SK-N-MC (cell line): ENCODE data around the gene DMXL2.
A peak's percentile ranks its signal among the peaks of the same experiment; 100 is the strongest.
"Not testable (repeated sequence)": the region's sequence is repeated elsewhere in the genome, so short reads cannot be mapped to it uniquely, and the experiment has no call there.

Experiments used
- DNase-seq: peaks from one replicate; pipeline ENCODE4 v3.0.0-alpha.2; 2011; ENCODE audit warnings: low read depth, low spot score
- H3K27ac ChIP-seq: fragments of 200-600 bp; sonication (generic); 2 replicates; pipeline ENCODE4 v1.5.1; 2016; ENCODE audit warnings: mixed run types
- H3K36me3 ChIP-seq: fragments of 200-600 bp; sonication (generic); 2 replicates; pipeline ENCODE4 v1.6.1; 2017; ENCODE audit warnings: antibody characterized with exemption, low read length, mixed read lengths; ENCODE audit not compliant: insufficient read depth
- H3K4me3 ChIP-seq: fragments of 200-600 bp; sonication (generic); 2 replicates; pipeline ENCODE4 v1.5.1; 2016
- H3K9ac ChIP-seq: fragments of 200-600 bp; sonication (generic); 2 replicates; pipeline ENCODE4 v1.8.0; 2017; ENCODE audit warnings: mixed run types, mixed read lengths; ENCODE audit not compliant: insufficient read length
- H3K9me3 ChIP-seq: fragments of 200-600 bp; sonication (generic); 2 replicates; pipeline ENCODE4 v1.6.1; 2017; ENCODE audit warnings: low read depth, mild to moderate bottlenecking, antibody characterized with exemption, low read length, moderate library complexity, mixed read lengths
- EZH2 ChIP-seq: fragments of 200-600 bp; sonication (generic); IDR thresholded peaks from one replicate; pipeline ENCODE4 v1.6.1; 2017; ENCODE audit warnings: antibody characterized with exemption
- FOXP2 ChIP-seq: optimal IDR thresholded peaks from 2 replicates; pipeline ENCODE3; 2011; ENCODE audit warnings: mild to moderate bottlenecking, moderate library complexity; ENCODE audit not compliant: insufficient read depth; ENCODE audit errors: extremely low read length, control extremely low read depth
- POLR2AphosphoS5 ChIP-seq: IDR thresholded peaks from 2 replicates; pipeline ENCODE4 v1.6.1; 2012; ENCODE audit warnings: mild to moderate bottlenecking, low read depth, low read length, borderline replicate concordance

Gene DMXL2, protein sequence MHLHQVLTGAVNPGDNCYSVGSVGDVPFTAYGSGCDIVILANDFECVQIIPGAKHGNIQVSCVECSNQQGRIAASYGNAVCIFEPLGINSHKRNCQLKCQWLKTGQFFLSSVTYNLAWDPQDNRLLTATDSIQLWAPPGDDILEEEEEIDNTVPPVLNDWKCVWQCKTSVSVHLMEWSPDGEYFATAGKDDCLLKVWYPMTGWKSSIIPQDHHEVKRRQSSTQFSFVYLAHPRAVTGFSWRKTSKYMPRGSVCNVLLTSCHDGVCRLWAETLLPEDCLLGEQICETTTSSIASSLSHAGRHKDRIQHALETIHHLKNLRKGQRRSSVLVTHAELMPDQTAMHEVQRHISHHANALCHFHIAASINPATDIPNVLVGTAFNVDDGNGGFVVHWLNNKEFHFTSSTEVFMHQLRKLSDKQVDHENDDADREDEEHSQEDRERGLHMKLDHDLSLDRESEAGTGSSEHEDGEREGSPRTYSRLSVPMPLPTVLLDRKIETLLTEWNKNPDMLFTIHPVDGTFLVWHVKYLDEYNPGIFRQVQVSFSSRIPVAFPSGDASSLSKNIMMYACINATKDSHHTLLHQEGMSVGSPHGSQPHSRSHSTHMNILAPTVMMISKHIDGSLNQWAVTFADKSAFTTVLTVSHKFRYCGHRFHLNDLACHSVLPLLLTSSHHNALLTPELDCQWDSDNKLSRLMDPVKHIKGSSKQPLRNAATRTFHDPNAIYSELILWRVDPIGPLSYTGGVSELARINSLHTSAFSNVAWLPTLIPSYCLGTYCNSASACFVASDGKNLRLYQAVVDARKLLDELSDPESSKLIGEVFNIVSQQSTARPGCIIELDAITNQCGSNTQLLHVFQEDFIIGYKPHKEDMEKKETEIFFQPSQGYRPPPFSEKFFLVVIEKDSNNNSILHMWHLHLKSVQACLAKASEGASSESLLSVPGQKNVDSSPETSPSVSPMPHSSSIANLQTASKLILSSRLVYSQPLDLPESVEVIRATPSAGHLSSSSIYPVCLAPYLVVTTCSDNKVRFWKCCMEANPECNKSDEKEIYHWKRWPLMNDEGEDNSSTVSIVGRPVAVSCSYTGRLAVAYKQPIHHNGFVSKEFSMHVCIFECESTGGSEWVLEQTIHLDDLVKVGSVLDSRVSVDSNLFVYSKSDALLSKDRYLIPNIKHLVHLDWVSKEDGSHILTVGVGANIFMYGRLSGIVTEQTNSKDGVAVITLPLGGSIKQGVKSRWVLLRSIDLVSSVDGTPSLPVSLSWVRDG (N-terminal part only)

DNA sequence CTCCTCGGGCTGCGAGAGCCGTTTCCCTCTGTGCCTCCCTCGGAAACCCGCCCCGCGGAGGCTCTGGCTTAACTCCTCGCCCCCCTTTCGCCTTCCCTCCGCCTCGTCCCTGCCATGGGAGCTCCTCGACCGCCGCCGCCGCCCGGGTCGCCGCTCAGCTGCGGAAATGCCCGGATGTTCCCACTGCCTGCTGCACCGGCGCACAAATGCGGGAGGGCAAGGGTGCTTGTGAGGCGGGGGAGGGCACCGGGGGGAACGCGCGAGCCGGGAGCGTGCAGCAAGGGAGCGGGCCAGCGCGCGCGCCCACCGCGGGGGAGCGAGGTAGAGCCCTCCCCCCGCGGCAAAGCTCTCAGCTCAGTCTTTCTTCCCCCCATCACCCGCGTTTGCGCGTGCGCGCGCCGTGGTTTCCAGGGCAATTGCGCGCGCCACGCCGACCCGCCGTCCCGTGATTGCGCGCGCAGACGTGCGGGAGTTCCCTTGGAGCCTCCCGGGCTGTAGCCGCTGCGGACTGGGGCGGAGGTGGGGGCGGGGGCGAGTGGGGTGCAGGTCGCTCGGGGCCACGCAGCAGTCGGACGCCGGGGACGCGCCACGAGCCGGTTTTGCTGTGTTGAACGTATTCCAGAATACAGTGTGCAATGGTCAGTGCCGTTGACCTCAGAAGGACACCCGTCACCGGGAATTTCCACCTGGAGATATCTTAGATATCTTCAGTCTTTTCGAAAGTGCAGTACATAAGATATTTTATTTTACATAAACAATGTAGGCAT lies at the start of gene DMXL2:
Gene DMXL2 (minus strand): TSS at position 168 of the 767 bp plus-strand sequence. CDS start 226 bp downstream, outside the sequence.
- H3K27ac ChIP-seq, result peak within 1 kb of the TSS; percentile 66; the same call in 1 of the 2 replicates

DNA sequence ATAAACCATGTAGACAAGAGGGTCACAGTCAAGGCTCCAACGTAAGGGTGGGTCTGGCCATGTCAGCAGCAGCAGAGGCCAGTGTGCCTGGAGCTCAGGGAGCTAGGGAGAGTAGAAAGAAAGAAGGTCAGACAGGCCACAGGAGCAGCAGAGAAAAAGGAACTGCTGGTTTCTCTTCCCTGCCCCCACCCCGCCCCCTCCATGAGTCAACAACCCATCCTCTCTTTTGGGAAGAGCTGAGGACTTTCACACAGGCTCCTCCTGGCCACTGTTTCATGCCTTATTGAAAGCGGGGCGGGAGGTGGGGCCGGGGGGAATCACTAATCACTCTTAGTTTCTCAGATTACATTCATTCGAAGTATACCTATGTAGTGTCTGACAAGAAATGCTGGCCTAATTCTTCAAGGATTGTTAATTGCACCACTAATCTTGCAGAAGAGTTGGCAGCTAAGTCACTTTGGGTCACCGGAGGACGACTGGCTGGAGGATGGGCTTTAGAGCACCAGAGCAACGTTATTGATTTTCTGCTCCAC lies 49.6 kb upstream of the DMXL2 start:
- Histone ChIP-seq H3K9me3 (no peaks in the 10 kb centered on the region), H3K36me3 (no peaks in the 10 kb centered on the region), H3K4me3 (no peak overlapping the region), H3K27ac (no peak overlapping the region), H3K9ac (no peak overlapping the region)
- no peak for DNase-seq
- TF ChIP-seq EZH2 (no peak), POLR2AphosphoS5 (no peak), FOXP2 (no peak)

More for the DNA sequence above, at the start of gene DMXL2:
- no peaks in the 10 kb centered on the region for H3K36me3 ChIP-seq
- no peak for DNase-seq
- H3K9me3 ChIP-seq, result no peaks in the 10 kb centered on the region
- peak within 1 kb of the TSS; percentile 88 for H3K9ac ChIP-seq
- TF ChIP-seq FOXP2 (no peak), EZH2 (no peak), POLR2AphosphoS5 (peak; percentile 71)
- H3K4me3 ChIP-seq, result peak within 1 kb of the TSS; percentile 93

DNA sequence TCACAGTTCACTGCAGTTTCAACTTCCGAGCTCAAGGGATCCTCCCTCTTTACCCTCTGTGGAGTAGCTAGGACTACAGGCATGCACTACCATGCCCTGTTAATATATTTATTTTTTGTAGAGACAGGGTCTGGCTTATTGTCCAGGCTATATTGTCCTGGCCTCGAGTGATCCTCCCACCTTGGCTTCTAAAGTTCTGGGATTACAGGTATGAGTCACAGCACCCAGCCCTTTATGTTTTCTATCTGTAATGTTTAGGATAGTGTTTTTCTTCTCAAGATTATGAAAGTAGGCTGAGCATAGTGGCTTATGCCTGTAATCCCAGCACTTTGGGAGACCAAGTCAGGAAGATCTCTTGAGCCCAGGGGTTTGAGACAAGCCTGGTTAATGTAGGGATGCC lies 46.8 kb upstream of the DMXL2 start:
- Histone ChIP-seq H3K27ac (no peak overlapping the region), H3K9me3 (no peaks in the 10 kb centered on the region), H3K9ac (no peak overlapping the region), H3K36me3 (no peaks in the 10 kb centered on the region), H3K4me3 (no peak overlapping the region)
- TF ChIP-seq FOXP2, result no peak
- TF ChIP-seq POLR2AphosphoS5, result no peak
- TF ChIP-seq EZH2, result no peak
- no peak for DNase-seq

DNA sequence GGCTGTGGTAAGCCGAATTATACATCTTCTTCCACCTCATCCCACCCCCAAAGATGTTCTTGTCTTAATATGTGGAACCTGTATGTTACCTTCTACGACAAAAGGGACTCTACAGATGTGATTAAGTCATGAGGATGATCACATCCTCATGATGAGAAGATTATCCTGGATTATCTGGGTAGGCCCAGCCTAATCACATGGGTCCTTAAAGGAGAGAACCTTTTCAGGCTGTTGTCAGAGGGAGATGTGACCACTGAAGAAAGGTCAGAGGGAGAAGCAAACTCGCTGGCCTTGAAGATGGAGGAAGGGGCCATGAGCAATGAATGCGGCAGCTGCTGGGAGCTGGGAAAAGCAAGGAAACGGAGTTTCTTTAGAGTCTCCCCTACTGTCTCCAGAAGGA lies 45.9 kb upstream of the DMXL2 start:
- DNase-seq, result no peak
- Histone ChIP-seq H3K9ac (no peak overlapping the region), H3K36me3 (no peaks in the 10 kb centered on the region), H3K27ac (no peak overlapping the region), H3K9me3 (no peaks in the 10 kb centered on the region), H3K4me3 (no peak overlapping the region)
- no peak for TF ChIP-seq POLR2AphosphoS5
- TF ChIP-seq EZH2, result no peak
- no peak for TF ChIP-seq FOXP2

DNA sequence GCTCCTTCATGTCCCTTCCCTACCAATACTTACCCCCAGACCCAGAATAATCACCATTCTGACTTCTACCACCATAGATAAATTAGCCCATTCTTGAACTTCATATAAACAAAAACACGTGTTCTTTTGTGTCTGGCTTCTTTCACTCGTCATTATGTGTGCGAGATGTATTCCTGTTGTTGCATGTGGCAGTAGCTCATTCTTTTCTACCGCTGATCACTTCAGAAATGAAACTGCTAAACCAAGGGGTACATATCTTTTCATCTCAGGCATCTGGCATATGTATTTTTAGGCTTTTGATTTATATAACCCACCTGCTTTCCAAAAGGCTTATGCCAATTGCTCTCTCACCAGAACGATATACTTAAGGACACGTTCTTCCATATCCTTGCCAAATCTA lies 44.9 kb upstream of the DMXL2 start:
- no peak overlapping the region for H3K4me3 ChIP-seq
- no peak for DNase-seq
- no peak for TF ChIP-seq FOXP2
- no peak for TF ChIP-seq EZH2
- TF ChIP-seq POLR2AphosphoS5, result no peak
- H3K9me3 ChIP-seq, result no peaks in the 10 kb centered on the region
- no peak overlapping the region for H3K9ac ChIP-seq
- H3K27ac ChIP-seq, result no peak overlapping the region
- H3K36me3 ChIP-seq, result no peaks in the 10 kb centered on the region

DNA sequence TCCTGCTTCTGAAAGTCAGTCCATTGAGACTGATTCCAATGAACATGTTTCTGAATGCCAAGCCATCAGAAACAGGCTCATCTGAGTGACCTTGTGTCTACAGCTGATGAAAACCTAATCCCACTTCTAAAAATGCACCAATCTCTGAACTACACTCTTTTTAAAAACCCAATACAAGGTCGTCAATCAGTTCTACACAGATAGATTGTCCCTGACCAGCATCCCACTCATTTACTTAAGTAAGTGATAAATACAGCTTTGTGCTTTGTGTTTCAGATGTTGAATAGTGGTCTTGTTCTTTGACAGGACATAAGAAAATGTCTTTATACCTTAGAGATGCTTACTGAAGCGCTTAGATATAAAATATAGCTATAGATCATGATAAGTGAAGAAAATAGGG lies 38.5 kb upstream of the DMXL2 start:
- no peaks in the 10 kb centered on the region for H3K36me3 ChIP-seq
- no peak for DNase-seq
- TF ChIP-seq POLR2AphosphoS5, result no peak
- TF ChIP-seq EZH2, result no peak
- no peak for TF ChIP-seq FOXP2

DNA sequence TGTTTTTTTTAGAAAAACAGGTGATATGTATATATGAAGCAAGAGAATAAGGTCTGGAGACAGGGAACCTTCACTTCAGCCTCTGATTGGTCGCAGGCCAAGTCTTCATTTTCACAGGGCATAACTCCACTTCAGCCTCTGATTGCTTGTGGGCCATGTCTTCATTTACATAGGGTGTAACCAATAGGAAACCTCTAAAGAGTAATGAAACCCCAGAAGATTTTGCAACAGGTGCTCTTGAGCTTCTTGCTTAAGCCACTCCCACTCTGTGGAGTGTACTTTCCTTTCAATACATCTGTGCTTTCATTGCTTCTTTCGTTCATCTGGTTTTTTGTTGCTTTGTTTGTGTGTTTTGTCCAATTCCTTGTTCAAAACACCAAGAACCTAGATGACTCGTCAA lies 36.1 kb upstream of the DMXL2 start:
- no peak for TF ChIP-seq EZH2
- no peak for TF ChIP-seq FOXP2
- TF ChIP-seq POLR2AphosphoS5, result no peak
- Histone ChIP-seq H3K36me3 (no peaks in the 10 kb centered on the region), H3K9me3 (no peaks in the 10 kb centered on the region), H3K4me3 (no peak overlapping the region), H3K27ac (no peak overlapping the region), H3K9ac (no peak overlapping the region)
- DNase-seq, result no peak

More for the DNA sequence above, 38.5 kb upstream of the DMXL2 start:
- Histone ChIP-seq H3K9me3 (no peaks in the 10 kb centered on the region), H3K4me3 (no peak overlapping the region), H3K27ac (no peak overlapping the region), H3K9ac (no peak overlapping the region)

DNA sequence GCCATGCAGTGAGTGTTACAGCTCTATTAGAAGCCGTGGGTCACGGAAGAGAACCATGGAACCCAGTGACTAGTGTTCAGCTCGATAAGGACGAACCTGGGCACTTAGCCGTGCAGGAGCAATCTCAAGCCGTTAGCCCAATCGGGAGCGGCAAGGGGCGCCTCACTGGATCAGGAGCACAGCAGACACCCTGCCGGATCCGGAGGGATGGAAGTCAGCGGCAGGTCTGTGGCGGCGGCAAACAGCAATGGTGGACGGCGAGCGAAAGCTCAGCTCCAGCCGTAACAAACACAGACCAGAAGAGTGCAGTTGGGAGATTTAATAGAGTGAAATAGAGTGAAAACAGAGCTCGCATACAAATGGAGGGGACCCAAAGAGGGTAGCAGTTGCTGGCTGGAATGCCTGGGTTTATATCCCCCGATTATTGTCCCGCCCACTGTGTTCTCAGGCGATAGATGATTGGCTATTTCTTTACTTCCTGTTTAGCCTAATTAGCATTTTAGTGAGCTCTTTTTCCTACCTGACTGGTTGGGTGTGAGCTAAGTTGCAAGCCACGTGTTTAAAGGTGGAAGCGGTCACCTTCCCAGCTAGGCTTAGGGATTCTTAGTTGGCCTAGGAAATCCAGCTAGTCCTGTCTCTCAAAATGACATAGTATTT lies 33.0 kb upstream of the DMXL2 start:
- H3K9me3 ChIP-seq, H3K9ac ChIP-seq, H3K36me3 ChIP-seq, H3K27ac ChIP-seq, H3K4me3 ChIP-seq, DNase-seq: not testable (repeated sequence)
